ENCODE measurements around the gene SLC25A22.
A peak's percentile ranks its signal among the peaks of the same experiment; 100 is the strongest.

The SLC25A22 gene

DNA sequence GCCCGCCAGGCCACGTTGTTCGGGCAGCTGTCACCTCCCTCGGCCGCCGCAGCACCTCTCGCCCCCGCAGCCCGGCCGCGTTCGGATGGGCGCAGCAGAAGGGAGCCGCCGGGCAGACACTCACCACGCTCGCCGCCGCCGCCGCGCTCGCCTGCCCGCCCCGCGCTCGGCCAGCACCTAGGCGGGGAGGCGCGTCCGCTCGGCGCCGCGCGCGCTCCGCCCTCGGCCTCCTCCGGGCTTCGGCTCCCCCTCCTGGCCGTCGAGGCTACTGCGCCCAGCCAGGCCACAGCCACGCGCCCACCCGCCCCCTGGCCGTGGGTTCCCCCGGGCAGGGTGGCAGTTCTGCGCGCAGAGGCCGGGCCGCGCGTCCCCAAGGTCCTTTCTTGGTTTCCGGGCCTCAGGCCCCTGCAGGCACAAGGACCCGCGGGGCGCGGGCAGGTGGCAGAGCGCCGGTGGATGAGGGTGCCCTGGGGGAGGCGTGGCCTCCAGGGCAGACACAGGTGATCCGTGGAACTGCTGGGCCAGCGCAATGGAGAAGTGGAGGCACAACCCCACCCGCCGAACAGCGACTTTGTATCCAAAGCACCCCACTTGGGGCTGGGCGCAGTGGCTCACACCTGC, at the start of gene SLC25A22:
TSS of gene SLC25A22 (minus strand) at position 189 of the 621 bp plus-strand sequence. CDS start 3,275 bp downstream, outside the sequence.
- Histone ChIP-seq H3K4me3 (ENCODE audit: low read depth, low read length) (peak within 1 kb of the TSS; percentile 68), H3K27me3 (ENCODE audit: insufficient read depth, low read depth, severe bottlenecking) (no peaks in the 10 kb centered on the region), H3K36me3 (peaks cover 56% of the 10 kb centered on the region), H3K27ac (peak within 1 kb of the TSS; percentile 97), H3K9me3 (ENCODE audit: severe bottlenecking) (no peaks in the 10 kb centered on the region)
- peak; percentile 76 for DNase-seq
- TF ChIP-seq, protein P1, sequence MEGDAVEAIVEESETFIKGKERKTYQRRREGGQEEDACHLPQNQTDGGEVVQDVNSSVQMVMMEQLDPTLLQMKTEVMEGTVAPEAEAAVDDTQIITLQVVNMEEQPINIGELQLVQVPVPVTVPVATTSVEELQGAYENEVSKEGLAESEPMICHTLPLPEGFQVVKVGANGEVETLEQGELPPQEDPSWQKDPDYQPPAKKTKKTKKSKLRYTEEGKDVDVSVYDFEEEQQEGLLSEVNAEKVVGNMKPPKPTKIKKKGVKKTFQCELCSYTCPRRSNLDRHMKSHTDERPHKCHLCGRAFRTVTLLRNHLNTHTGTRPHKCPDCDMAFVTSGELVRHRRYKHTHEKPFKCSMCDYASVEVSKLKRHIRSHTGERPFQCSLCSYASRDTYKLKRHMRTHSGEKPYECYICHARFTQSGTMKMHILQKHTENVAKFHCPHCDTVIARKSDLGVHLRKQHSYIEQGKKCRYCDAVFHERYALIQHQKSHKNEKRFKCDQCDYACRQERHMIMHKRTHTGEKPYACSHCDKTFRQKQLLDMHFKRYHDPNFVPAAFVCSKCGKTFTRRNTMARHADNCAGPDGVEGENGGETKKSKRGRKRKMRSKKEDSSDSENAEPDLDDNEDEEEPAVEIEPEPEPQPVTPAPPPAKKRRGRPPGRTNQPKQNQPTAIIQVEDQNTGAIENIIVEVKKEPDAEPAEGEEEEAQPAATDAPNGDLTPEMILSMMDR (IDR thresholded peaks at IDR 0.05; ENCODE audit: low read depth, low read length): peak; percentile 87

DNA sequence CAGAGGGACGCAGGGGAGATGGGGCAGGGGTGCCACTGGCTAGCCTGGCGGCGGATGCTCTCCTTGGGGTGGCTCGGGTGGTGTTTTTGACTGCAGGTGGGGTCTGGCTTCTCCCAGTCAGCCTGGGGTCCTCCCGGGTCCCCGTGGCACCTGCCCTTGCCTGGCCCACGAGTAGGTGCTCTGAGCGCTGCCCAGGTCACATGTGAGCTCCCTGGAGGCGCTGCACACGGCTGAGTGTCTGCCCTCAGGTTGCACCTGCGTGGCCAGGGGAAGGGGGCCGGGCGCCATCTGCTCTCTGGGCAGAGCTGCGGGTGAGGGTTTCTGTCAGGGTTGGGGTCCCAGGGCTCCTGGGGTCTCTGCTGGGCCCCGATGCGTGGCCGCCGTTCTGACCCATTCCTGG, 49.8 kb upstream of the SLC25A22 start:
- H3K36me3 ChIP-seq: no peaks in the 10 kb centered on the region
- no peak for DNase-seq
- H3K27me3 ChIP-seq (ENCODE audit: insufficient read depth, low read depth, severe bottlenecking): no peaks in the 10 kb centered on the region
- H3K27ac ChIP-seq: no peak overlapping the region
- no peak overlapping the region for H3K4me3 ChIP-seq (ENCODE audit: low read depth, low read length)
- TF ChIP-seq, protein P1 (IDR thresholded peaks at IDR 0.05; ENCODE audit: low read depth, low read length): no peak
- H3K9me3 ChIP-seq (ENCODE audit: severe bottlenecking): no peaks in the 10 kb centered on the region

DNA sequence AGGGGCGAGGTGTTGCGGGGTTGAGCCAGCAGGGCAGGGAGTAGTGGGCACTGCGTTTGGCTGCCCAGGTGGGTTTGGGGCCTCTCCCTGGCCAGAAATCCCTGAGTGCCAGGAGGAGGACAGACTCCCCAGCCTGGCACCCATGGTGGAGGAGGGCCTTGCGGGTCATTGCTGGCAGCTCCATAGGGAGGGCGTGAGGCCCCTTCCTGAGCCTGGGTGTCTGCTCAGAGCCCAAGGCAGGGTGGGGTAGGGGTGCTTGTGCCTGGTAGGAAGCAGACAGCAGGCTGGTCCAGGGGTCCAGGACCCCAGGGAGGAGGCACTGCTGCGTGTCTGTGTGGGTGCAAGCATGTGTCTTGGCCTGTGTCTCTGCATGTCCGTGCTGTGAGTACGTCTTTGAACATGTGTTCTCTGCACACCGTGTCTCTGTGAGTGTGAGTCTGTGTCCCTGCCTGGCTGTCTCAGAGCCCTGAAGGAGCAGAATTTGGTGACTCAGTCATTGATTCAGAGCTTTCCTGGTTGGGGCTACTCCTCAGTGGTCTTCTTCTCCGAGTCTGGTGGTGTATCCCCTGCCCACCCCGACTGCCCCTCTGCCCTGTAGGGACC, 48.5 kb upstream of the SLC25A22 start:
- H3K4me3 ChIP-seq (ENCODE audit: low read depth, low read length): no peak overlapping the region
- no peaks in the 10 kb centered on the region for H3K27me3 ChIP-seq (ENCODE audit: insufficient read depth, low read depth, severe bottlenecking)
- TF ChIP-seq, protein P1 (IDR thresholded peaks at IDR 0.05; ENCODE audit: low read depth, low read length): no peak
- no peak for DNase-seq
- no peaks in the 10 kb centered on the region for H3K9me3 ChIP-seq (ENCODE audit: severe bottlenecking)
- no peak overlapping the region for H3K27ac ChIP-seq
- peaks cover 6% of the 10 kb centered on the region for H3K36me3 ChIP-seq

DNA sequence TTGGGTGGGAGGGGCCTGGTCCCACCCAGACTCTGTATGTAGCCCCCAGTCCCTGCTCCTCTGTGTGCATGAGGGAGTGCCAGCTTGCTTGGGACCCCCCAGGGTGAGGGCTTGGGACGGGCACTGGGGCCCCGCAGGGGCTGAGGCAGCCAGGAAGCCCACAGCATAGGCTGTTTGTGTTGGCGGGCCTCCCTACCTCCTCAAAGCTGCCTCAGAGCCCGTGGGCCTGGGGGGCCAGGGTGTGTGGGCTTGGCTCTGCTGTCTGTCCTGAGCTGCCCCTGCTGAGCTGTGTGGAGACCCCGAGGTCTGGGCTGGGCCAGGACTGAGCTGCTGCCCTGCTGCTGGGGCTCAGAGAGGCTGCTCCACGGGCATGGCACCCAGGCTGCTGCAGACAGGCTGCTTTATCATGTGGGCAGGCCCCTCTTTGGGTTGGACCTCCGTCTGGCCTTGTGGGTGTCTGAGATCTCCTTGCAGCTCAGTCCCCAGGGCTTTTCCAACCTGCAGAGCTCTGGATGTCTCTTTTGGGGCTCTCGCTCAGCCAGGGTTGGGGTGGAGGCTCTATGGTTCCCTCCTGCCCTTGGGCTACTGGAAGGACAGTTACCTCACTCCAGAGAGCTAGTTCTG, 47.9 kb upstream of the SLC25A22 start:
- Histone ChIP-seq H3K27ac (no peak overlapping the region), H3K27me3 (ENCODE audit: insufficient read depth, low read depth, severe bottlenecking) (no peaks in the 10 kb centered on the region), H3K9me3 (ENCODE audit: severe bottlenecking) (no peaks in the 10 kb centered on the region), H3K4me3 (ENCODE audit: low read depth, low read length) (no peak overlapping the region), H3K36me3 (peaks cover 12% of the 10 kb centered on the region)
- TF ChIP-seq, protein P1 (IDR thresholded peaks at IDR 0.05; ENCODE audit: low read depth, low read length): no peak
- DNase-seq: no peak

DNA sequence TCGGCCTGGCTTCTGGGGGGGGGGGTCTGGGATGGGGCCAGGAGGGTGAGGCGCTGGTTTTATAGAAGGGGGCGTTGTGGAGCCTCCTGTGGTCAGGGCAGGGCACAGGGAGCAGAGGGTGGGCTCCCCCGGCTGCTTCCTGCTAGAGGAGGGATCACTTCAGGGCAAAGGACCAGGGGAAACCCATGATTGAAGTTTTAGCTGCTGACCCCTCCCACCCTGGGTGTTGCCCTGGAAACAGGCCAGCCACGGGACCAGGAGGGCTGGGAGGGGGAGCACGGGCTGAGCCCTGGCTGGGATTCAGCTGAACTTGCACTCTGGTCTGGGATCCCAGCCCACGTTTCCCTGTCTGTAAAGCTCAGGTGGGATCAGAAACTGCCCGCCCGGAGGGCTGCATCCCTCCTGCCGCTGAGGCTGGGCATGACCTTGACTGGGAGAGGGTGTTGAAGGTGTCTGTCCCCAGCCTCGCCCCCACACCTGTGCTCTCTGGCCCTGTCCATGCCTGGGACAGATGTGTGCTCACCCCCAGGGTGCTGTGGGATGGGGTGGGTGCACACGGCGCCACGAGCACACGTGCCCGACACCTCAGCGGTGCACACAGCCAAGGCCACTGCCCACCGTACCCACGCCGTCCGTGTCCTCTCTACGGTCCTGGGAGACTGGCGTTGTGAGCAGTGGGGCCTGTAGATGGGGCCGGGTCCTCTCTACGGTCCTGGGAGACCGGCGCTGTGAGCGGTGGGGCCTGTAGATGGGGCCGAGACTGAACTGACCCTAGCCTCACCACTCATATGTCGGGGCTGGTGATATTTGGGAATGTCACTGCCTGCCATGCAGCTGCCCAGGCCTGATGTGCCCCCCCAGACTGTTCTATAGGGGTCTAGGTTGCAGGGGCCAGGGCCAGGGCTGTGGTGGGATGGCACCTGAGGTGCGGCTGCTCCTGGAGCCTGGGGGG, 46.9 kb upstream of the SLC25A22 start:
- TF ChIP-seq, protein P1 (IDR thresholded peaks at IDR 0.05; ENCODE audit: low read depth, low read length): no peak
- Histone ChIP-seq H3K36me3 (peaks cover 22% of the 10 kb centered on the region), H3K9me3 (ENCODE audit: severe bottlenecking) (no peaks in the 10 kb centered on the region), H3K27ac (no peak overlapping the region), H3K4me3 (ENCODE audit: low read depth, low read length) (no peak overlapping the region), H3K27me3 (ENCODE audit: insufficient read depth, low read depth, severe bottlenecking) (no peaks in the 10 kb centered on the region)
- DNase-seq: peak; percentile 67
